ENCODE measurements around the gene FAM171A1. TPM values are rescaled to one million over a fixed set of nuclear protein-coding genes. Genes with fewer than 3 reads are reported as not detected.

The FAM171A1 gene
- total and polyA plus RNA-seq, 2 donors (not counting 3 experiments of a cell fraction or from before 2014, with no cell fraction given): 56.3 to 75.8 TPM

DNA sequence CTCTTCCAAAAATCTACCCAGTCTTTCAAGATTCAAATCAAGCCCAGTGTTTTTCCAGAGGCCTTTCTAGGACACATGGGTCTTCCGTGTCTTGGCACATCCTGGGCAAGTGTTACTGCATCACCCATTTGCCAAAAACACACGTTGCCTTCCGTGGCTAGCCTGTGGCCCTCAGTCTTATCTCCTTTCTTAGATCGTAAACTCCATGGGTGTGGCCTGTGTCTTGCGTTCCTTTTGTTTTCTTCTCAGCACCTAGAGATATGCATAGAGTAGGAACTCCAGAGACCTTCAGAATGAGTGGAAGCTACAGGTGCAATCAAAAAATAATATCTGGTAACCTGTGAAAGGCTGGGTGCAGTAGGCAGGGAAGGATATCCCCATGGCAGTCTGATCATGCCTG is 146.1 kb downstream of the FAM171A1 start:
- no peaks in the 10 kb centered on the region for H4K20me1 ChIP-seq (replicated peaks; ENCODE audit: control insufficient read depth, extremely low read depth, insufficient read depth, low read length)
- no peak overlapping the region for H3K4me3 ChIP-seq (replicated peaks in 1 of 3; ENCODE audit: insufficient read depth in 1 of 3, low read depth in 1 of 3, low read length in 3 of 3)
- H3K36me3 ChIP-seq (ENCODE audit: control insufficient read depth in 2 of 2, extremely low read depth in 1 of 2, insufficient read depth in 2 of 2, low read length in 2 of 2): peaks cover 0 to 6% of the 10 kb centered on the region in 2 experiments
- no TSS peak for BruUV-seq (replicated peaks)
- FAIRE-seq (no peak), DNase-seq (ENCODE audit: low read depth, low spot score) (no peak)
- H3K4me2 ChIP-seq (ENCODE audit: insufficient read depth, low read length): no peak overlapping the region
- H2AFZ ChIP-seq (ENCODE audit: low read depth, low read length): no peak overlapping the region
- TF ChIP-seq POLR2A (IDR thresholded peaks at IDR 0.05; ENCODE audit: low read depth, low read length) (no peak), GATA2 (IDR thresholded peaks at IDR 0.05; ENCODE audit: insufficient read depth, insufficient read length, low read depth, low read length) (no peak), JUN (IDR thresholded peaks at IDR 0.05; ENCODE audit: borderline replicate concordance, insufficient read depth, insufficient read length, low read depth) (no peak), POLR2AphosphoS5 (IDR thresholded peaks at IDR 0.05; ENCODE audit: insufficient read depth, low read depth, low read length) (no peak), FOS (IDR thresholded peaks at IDR 0.05; ENCODE audit: borderline replicate concordance, insufficient read depth, low read length) (no peak), MYC (IDR thresholded peaks at IDR 0.05; ENCODE audit: low read depth, low read length) (no peak), EZH2 (IDR thresholded peaks at IDR 0.05; ENCODE audit: borderline replicate concordance, low read depth, low read length, severe bottlenecking) (no peak)
- TF ChIP-seq, protein P1, sequence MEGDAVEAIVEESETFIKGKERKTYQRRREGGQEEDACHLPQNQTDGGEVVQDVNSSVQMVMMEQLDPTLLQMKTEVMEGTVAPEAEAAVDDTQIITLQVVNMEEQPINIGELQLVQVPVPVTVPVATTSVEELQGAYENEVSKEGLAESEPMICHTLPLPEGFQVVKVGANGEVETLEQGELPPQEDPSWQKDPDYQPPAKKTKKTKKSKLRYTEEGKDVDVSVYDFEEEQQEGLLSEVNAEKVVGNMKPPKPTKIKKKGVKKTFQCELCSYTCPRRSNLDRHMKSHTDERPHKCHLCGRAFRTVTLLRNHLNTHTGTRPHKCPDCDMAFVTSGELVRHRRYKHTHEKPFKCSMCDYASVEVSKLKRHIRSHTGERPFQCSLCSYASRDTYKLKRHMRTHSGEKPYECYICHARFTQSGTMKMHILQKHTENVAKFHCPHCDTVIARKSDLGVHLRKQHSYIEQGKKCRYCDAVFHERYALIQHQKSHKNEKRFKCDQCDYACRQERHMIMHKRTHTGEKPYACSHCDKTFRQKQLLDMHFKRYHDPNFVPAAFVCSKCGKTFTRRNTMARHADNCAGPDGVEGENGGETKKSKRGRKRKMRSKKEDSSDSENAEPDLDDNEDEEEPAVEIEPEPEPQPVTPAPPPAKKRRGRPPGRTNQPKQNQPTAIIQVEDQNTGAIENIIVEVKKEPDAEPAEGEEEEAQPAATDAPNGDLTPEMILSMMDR (IDR thresholded peaks at IDR 0.05; ENCODE audit: extremely low read depth in 1 of 2, insufficient read depth in 1 of 2, low read depth in 1 of 2, low read length in 2 of 2): no peak
- TF ChIP-seq, protein P2, sequence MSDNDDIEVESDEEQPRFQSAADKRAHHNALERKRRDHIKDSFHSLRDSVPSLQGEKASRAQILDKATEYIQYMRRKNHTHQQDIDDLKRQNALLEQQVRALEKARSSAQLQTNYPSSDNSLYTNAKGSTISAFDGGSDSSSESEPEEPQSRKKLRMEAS (IDR thresholded peaks at IDR 0.05; ENCODE audit: insufficient read depth, insufficient read length): no peak
- H3K9me3 ChIP-seq (replicated peaks; ENCODE audit: control insufficient read depth, insufficient read depth, low read length): no peaks in the 10 kb centered on the region
- dilution Hi-C loops (cut with MboI; ENCODE audit: extremely low pct_ligation_motif_present, low sequenced_read_pairs): no loop called here
- intact Hi-C loops (cut with micrococcal nuclease): no loop called here
- ChIA-PET POLR2A (no interaction called here), CTCF (interaction anchor here (1.5 kb wide), 1 partner anchor 9 kb away, joined by 3 read pairs; no protein-coding TSS in a partner anchor)
- H3K79me2 ChIP-seq (ENCODE audit: control insufficient read depth, insufficient read depth, low read length): peaks cover 11% of the 10 kb centered on the region
- H3K27me3 ChIP-seq (ENCODE audit: control insufficient read depth in 2 of 2, insufficient read depth in 2 of 2, low read length in 2 of 2): no peaks in the 10 kb centered on the region
- H3K4me1 ChIP-seq (ENCODE audit: control insufficient read depth, extremely low read depth, insufficient read depth, low read length): peaks cover 4% of the 10 kb centered on the region
- no peaks in the 10 kb centered on the region for H3K9me1 ChIP-seq (replicated peaks; ENCODE audit: control insufficient read depth, extremely low read depth, insufficient read depth, low read length)
- no peak overlapping the region for H3K9ac ChIP-seq (replicated peaks; ENCODE audit: extremely low read depth, insufficient read depth, low read length)
- no peak overlapping the region for H3K27ac ChIP-seq (ENCODE audit: insufficient read depth, low read depth, low read length)

Data from endothelial cell of umbilical vein (primary cell).